Measurements from ENCODE around the gene NT5C3B.

- TF ChIP-seq CTCF (IDR thresholded peaks at IDR 0.05): no peak
- TF ChIP-seq EZH2phosphoT487 (IDR thresholded peaks at IDR 0.05): no peak
- TF ChIP-seq EZH2 (IDR thresholded peaks at IDR 0.05): no peak
Observed at GRCh38 chr17:41800601-41801373, 35.2 kb downstream of the NT5C3B start.

Data from neural progenitor cell (in vitro differentiated cells).